HG02981 (cell line): ENCODE results near the gene NAA15.
"Not testable (repeated sequence)": the region's sequence is repeated elsewhere in the genome, so short reads cannot be mapped to it uniquely, and the experiment has no call there.

Experiments
- ATAC-seq: cut with Tn5 transposase; IDR thresholded peaks from one replicate; pipeline ENCODE4 v1.9.1; 2021; ENCODE audit warnings: mild to moderate bottlenecking, moderate library complexity; ENCODE audit not compliant: unreplicated experiment

The NAA15 gene

DNA sequence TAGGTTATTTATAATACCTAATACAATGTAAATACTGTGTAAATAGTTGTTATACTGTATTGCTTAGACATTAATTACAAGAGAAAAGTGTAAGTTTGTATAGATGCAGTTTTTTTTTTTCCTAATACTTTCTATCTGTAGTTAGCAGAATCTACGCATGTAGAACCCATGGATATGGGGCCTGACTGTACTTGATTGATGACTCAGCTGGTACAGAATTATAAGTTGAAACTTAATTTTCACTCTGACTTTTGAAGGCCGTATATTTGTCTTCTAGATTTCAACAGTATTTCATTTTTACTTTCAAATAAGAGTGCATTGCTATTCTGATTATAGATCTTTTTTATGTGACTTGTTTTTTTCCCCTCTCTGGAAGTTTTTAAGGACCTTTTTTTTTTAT is 31.7 kb downstream of the NAA15 start:
- no peak for ATAC-seq

DNA sequence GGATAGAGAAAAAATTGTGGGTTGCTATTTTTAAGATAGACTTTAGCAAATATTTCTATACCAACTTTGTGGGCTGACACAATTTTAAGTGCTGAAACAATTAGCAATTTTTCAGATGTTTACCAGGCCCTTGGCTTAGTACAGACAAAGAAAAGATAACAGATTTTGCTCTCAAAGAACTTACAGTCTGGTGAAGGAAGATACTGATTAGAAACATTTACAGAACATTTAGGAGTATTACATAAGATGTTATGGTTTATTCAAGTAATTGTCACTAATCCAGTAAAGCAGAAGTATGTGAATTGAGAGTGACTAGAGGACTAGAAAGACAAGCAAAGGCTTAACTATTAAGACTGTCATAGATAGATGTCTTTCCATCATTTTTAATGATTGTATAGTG is 36.3 kb downstream of the NAA15 start:
- no peak for ATAC-seq

DNA sequence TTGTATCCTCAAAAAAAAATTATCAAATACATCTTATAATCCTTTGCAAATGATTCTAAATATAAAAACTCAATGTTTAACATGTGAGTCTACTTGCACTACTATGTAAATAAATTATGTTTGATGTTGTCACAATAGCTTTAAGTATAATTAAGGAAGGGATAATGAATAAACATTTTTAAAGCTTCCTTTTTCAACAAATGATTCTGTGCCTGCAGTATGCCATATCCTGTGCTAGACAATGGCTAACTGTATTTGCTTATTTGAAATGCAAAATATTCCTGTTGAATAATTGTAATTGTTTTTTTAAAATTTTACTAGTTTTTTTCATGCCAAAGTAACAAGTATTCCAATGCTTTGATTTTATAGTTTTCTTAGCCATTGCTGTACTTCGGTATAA is 60.0 kb downstream of the NAA15 start:
- ATAC-seq = no peak

DNA sequence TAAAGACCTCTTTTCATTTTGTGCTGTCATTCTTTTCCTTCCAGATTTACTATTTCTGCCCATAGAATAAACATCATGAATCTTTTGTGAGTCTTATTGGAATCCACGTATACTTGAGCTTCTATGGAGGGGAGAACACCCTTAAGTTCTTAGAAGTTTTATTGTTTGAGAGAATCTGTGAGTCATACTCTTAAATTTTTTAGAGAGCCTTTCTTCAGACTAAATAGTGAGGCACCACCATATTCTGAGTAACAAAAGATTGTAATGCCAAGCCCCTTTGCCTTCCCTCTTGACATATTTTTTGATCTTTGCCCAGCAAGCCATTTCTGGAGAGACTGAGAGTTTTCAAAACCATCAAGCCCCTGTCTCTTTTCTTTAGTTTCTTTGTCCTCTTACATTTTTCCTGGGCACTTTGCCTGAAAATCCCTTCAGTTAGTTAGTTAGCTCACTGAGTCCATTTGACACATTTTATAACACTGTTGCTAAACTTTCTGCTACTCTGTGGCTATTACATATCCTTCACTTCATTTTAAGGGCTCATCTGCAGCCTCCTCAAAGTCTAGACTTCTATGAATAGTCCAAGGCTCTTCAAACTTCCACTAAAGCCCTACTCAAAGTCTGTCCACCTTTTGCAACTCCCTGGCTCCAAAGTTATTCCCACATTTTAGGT is 66.3 kb downstream of the NAA15 start:
- ATAC-seq = no peak

DNA sequence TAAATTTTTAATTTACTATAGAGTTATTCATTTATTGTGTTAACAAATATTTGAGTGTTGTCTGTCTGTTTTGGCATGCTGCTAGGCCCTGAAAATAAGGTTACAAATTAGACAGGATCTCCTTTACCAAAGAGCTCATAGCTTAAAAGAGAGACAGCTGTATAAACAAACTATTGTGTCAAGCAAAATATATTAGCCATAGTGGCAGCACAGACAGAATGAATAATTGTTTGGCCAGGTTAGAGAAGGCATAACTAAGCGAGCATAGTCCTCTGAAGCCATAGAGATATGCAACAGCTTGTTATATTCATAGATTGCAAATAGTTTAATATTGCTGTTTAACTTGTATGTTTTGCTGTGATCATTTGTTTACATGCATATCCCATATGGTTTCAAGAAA is 67.7 kb downstream of the NAA15 start:
- no peak for ATAC-seq

DNA sequence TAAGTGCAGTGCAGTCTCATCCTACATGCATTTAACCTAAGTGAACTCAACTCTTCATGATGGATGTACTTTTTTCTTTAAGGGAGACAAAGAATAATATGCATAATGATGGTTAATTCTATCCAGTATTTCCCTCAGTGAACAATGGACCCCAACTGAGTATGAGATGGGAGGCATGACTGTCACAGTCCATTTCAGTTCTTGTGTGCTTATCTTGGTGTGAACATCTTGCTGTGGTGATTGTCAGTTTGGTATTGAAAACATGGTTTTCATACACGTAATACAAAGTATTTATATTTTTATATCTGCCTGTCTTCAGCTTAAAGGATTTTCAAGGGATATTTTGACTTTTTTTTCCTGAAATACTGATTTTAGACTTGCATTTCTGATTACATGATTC is 72.9 kb downstream of the NAA15 start:
- ATAC-seq = no peak

DNA sequence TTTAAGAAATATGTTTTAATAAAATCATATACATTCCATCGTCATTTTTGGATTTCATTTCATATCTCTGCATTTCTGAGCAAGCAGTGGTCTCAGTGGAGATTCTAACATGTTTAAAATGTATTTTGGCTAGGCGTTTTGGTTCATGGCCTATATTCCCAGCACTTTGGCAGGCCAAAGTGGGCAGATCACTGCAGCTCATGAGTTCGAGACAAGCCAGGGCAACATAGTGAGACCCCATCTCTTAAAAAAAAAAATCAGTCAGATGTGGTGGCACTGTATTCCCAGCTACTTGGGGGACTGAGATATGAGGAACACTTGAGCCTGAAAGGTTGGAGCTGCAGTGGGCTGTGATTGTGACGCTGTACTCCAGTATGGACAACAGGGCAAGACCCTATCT is 85.1 kb downstream of the NAA15 start:
- ATAC-seq = no peak

DNA sequence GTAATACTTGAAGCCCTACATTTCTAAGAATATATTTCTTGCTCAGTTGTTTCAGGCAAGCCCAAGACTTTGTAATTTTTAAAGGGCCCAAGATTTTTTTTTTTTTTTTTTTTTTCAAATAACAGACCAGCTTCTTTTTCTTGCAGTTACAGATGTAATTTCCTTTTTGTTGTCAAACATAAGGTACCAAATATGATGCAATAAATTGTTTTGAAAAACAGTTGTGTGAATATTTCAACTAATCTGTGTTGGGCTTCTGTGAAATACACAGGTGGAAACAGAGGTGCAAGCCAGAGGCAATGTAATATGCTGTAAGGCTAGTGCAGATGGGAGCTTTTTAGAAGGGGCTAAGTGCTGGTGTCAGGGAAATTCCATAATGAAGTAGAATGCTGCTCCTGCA is 87.8 kb downstream of the NAA15 start:
- ATAC-seq = no peak

DNA sequence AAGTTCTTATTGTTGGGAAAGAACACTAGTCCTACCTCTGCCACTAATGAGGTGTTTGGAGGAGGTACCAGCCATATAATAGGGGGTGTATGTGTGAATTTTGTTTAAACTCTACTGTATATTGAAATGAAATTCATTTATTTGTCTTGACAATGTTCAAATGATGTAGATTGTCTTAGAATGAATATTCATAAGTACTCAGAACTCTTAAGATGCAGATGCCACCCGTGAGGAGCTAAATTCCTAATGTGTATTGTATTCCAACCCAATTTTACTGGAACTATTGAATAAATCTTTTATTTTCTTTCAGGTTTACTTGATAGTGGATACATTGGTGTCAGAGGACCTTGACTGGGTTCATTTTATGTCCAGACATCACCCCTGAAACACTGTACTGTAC is 88.7 kb downstream of the NAA15 start:
- ATAC-seq = no peak

DNA sequence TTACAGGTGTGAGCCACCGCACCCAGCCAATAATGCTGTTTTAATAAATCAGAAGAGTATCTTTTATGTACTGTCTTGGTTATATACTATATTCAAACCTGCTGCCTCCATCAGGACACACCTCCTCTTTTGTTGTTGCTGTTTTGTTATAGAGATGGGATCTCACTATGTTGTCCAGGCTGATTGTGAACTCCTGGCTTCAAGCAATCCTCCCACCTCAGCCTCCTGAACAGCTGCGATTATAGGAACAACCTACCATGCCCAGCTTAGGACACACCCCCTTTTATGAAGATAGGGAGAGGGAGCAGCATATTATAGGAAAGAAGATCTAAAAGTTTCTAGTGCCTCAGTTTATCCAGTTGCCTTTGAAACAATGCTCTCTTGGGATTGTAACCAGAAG is 90.4 kb downstream of the NAA15 start:
- no peak for ATAC-seq

DNA sequence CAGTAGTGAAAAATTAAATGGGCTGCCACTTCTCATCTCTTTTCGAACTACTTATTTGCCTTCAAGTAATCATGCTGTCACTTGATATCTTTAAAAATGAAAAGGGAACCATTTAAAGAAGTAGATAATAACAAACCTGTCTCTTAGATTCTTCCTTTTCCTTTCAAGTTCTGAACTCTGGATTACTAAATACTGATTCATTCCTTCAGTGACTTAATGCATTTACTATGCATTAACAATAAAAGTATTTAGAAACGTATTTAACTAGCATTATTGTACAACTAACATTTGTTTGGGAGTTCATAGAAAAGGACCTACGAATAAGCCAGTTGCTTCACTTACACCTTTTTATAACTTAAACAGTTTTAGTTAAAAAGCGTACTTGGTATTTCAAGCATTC is 91.5 kb downstream of the NAA15 start:
- no peak for ATAC-seq

DNA sequence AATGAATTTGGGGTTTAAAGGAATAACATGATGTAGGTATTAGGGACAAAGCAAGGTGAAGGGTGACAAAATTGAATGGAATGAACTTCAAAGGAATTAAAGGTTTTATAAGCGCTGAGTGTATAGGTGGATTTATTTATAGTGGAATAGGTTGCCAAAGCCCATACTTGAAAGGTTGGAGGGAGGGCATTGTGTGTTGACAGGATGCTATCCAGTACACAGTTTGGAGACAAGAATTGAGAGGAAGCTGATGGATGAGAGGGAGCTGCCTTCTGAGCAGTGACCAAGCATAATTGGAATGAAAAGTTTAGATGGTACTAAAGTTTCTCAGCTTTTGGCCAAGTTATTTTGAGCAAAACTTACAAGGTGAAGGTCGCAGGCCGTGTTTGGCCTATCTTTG is 100.1 kb downstream of the NAA15 start:
- no peak for ATAC-seq

DNA sequence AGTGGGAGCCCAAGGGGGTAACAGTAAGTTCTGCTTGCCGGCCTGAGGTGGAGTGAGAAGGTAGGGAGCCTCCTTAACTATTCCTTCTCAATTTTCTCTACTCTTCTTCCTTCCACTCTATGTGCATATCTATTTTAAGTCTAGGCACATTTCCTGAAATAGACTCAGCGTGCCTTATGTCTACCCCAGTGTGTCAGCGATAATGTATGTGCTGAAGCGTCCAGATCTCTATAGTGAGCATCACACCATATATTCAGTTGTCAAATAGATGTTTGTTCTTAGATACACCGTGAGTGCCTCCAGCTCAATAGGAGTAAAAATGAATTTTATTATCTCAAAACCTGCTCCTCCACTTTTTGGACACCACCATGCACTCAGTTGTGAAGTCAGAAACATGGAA is 101.1 kb downstream of the NAA15 start:
- ATAC-seq = no peak

DNA sequence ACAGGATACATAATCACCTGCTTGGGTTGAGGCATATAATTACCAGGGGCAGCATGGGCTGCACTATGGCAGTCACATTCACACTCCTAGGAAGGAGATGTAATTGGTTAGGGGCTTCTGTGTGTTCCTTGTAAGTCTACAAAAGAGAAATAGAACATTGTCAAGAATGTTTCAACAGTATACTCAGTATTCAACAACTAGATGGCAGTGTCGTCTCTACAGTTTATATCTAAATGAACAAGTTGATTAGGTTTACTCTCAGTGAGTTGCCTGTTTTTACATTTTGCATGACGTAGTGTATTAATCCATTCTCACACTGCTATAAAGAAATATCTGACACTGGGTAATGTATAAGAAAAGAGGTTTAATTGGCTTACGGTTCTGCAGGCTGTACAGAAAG is 102.2 kb downstream of the NAA15 start:
- no peak for ATAC-seq

DNA sequence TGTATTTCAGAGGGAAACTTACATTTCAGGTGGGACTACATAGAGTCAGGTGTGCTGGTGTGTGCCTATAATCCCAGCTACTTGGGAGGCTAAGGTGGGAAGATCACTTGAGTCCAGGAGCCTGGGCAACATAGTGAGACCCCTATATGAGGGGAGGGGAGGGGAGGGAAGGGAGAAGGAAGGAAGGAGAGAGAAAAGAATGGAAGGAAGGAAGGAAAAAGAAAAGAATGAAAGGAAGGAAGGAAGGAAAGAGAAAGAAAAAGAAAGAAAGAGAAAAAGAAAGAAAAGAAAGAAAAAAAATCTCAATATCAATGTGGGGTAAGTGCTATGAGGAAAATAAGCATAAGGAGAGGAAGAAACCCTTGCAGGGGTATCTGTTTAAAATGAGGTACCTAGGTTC is 109.0 kb downstream of the NAA15 start:
- no peak for ATAC-seq

DNA sequence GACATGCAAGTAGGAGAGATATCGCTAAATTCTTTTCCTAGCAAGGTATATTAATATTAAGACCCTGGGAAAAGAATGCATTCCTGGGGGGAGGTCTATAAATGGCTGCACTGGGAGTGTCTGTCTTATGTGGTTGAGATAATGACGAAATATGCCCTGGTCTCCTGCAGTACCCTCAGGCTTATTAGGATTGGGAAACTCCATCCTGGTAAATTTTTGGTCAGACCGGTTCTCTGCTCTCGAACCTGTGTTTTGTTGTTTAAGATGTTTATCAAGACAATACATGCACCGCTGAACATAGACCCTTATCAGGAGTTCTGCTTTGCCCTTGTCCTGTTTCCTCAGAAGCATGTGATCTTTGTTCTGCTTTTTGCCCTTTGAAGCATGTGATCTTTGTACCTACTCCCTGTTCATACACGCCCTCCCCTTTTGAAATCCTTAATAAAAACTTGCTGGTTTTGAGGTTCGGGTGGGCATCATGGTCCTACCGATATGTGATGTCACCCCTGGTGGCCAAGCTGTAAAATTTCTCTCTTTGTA is 113.4 kb downstream of the NAA15 start:
- ATAC-seq = not testable (repeated sequence)

DNA sequence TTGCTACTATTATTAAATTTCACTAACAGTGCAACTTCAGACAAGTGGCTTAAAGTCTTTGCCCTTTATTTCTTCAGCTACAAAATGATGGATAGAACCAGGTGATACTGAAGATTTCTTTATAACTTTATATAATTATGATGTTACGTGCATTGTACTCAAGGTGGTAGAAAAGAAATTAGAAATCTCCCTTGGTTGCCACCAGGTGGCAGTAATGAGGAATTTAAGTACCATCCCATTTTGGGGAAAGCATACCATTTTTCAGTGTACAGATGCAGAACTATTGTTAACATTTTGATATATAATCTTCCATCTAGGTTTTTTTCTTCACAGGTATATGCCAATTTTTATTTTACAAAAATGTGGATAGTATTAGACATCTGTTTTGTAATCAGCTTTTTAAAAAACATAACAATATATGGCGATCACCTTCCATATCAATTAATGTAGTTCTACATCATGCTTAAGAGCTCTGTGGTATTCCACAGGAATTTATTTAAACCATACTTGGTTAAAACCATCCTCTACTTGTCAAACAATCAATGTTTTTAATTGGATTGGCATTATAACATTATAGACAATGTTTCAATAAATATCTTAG is 114.9 kb downstream of the NAA15 start:
- ATAC-seq = no peak

DNA sequence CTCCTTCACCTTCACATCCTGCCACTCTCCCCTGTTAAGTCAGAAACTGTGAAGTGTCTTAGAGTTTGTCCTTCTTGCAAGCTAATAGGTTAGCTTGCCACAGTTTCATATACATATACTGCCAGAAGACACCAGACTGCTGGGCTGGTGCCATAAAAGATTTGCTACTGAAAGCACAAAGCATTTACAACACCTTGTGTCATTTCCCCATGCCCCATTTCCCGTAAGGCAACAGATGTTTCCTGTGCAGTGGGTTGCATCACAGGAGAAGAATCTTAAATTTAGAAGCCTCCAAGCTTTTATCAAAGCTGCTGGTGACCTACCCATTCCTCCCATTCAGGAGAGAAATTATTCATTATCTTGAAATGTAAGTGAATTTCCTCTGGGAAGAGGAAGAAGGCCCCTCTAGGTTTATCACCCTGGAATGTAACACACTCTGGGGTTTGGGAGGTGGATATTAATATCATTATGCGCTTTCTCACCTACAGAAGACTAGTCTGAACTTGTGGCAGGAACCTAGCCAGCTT is 118.1 kb downstream of the NAA15 start:
- ATAC-seq = peak; percentile 87

DNA sequence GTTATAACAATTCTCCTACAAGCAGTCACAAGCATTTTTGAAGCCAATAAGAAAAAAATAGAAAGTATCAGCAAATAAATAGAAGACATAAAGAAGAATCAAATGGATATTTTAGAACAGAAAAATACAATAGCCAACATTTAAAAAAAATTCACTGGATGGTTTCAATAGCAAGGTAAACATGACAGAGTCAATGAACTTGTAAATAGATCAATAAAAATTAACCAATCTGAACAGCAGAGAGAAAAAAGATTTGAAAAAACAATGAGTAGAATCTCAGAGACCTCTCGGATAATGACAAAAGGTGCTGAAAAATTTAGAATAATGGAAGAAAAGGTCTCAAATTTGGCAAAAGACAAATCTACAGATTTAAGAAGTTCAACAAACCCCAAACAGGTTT is 119.3 kb downstream of the NAA15 start:
- no peak for ATAC-seq

DNA sequence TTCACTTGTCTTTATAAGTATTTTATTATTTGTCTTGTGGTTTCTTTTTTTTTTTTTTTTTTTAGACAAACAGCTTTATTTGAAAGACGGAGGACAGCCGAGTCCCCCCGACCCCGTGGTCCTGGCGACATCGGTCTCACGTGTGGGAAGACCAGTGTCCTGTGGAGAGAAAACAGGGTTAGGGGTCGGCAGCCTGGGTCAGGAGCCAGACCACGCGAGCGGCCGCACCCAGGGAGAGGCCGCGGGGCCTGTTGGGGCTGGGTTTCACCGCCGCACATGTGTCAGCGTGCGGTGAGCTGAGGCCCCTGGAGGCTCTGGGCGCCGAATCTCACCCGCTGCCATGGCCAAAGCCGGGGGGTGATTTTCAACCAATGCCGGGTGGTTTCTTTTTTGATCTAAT is 134.8 kb downstream of the NAA15 start:
- no peak for ATAC-seq

DNA sequence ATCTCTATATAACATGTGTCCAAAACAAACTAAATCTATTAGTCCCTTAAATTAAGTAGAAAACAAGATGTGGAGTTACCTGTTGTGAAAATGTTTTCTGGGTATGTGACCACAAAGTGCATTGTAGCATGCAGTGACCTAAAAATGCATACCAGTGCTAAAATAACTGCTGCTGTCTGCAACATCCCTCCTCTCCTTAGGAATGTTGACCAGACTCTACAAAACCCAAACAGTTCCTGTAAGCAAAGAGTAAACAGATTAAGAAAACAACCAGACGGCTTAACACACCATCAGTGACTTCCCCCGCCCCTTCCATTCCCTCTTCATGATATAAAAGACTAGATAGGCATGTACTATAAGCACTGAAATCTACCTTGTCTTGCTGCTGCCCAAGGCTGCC is 136.8 kb downstream of the NAA15 start:
- ATAC-seq = no peak

DNA sequence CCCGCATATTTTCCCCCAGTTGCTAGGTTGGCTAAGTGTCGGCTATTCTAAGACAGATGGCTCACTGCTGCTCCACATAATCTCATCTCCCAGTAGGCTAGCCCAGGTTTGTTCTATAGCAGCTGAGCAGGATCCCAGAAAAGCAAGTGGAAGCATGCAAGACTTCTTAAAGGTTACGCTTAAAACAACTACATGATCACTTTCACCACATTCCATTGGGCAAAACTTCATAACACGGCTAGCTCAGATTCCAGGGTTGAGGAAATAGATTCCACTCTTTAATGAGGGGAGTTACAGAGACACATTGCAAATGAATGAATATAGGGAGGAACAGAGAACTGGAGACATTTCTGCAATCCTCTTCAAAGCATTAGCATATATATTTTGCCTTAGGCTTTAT is 139.7 kb downstream of the NAA15 start:
- no peak for ATAC-seq

DNA sequence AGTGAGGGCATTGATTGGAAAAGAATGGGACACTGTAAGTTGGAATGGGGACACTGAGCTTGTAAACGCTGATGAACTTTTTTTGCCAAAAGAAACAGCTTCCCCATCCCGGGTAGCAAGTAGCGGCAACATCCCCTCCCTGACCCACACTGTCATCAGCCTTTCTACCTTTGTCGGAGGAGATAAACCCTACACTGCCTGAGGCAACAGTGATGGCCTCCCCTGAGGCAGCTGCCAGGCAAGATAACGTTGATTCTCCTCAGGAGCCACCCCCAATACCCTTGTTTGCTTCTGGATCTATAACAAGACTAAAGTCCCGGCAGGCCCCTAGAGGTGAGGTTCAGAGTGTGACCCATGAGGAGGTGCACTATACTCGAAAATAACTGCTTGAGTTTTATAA is 142.4 kb downstream of the NAA15 start:
- ATAC-seq = no peak
